NCI-H1417 treated with DMSO at 0.1 percent for 48 hours (cell line): Measurements from ENCODE around the gene COL9A1.
A peak's percentile ranks its signal among the peaks of the same experiment; 100 is the strongest.
"Not testable (repeated sequence)": the region's sequence is repeated elsewhere in the genome, so short reads cannot be mapped to it uniquely, and the experiment has no call there.

Experiments
- DNase-seq: peaks from one replicate; lab custom pipeline; 2025; lab: John Stamatoyannopoulos, UW

COL9A1 gene

GRCh38 chr6:70303034-70303525 is at the start of gene COL9A1:
Gene COL9A1 (minus strand): TSS chr6:70303084. CDS start chr6:70302924, 160 bp downstream.
- no peak for DNase-seq

GRCh38 chr6:70351461-70351860 is 48.6 kb upstream of the COL9A1 start:
- DNase-seq = no peak

DNA sequence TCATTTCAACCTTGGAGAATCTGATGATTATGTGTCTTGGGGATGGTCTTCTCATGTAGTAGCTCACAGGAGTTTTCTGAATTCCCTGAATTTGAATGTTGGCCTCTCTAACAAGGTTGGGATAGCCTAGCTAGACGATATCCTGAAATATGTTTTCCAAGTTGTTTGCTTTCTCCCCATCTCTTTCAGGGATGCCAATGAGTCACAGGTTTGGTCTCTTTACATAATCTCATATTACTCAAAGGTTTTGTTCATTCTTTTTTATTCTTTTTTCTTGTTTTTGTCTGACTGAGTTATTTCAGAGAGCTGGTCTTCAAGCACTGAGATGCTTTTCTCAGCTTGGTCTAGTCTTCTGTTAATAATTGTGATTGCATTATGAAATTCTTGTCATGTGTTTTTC is 42.7 kb upstream of the COL9A1 start:
- DNase-seq = no peak

- DNase-seq = no peak
Measured at GRCh38 chr6:70343313-70343712, 40.4 kb upstream of the COL9A1 start.

DNA sequence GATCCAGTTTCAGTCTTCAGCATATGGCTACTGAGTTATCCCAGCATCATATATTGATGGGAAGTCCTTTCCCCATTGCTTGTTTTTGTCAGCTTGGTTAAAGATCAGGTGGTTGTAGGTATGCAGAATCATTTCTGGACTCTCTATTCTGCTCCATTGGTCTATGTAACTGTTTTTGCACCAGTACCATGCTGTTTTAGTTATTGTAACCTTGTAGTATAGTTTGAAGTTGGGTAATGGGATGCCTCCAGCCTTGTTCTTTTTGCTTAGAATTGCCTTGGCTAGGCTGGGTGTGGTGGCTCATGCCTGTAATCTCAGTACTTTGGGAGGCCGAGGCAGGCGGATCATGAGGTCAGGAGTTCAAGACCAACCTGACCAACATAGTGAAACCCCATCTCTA is 36.9 kb upstream of the COL9A1 start:
- DNase-seq = not testable (repeated sequence)

GRCh38 chr6:70338775-70339174 is 35.9 kb upstream of the COL9A1 start:
- DNase-seq = no peak

- DNase-seq = no peak
Measured at GRCh38 chr6:70337743-70338105, 34.8 kb upstream of the COL9A1 start.

DNA sequence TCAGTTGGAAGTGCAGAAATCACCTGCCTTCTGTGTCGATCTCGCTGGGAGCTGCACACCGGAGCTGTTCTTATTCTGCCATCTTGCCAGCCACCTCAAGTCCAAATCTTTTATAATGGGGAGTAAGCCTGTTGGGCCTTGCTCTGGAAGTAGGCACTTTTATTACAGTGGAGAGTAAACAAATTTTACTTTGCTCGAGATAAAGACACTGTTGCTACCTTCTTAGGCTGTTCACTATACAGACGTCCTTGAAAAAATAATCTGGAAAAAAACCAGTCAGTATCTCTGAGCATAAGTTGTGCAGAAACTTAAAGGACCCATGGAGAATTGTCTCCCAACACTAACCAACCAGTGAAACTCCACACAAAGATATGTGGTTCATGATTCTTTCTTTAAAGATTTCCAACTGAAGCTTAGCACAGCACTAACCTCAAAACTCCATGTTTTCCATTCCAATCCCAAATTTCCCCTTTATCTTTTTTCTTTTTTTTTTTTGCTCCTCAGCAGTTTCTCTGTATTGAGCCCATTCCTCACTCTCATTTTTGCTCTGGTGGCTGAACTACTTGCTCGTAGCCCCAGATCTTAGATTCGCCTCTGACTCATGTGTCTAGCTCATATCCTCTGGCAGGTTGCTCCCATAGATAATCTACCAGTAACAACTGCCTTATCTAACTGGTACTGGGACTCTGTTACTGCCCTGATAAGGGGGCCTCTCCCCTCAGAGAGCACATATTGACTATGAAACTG is 34.3 kb upstream of the COL9A1 start:
- no peak for DNase-seq

DNA sequence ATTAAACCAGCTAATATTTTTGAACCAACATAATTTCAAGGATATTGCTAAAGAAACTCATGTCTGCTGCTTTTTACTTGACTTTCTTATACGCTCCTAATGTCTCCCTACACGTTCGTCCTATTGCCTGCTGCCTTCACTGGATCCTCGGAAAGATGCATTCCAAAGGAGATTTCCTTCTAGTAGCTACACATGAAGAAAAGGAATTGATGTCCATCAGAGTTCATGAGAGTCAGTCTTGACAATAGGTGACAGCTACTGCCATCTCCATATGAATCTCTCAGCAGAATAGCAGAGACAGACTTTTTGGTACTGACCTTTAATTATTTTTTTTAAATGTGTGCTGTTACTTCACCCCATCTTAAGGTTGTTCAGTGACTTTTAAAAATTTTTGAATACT is 24.2 kb upstream of the COL9A1 start:
- no peak for DNase-seq

DNA sequence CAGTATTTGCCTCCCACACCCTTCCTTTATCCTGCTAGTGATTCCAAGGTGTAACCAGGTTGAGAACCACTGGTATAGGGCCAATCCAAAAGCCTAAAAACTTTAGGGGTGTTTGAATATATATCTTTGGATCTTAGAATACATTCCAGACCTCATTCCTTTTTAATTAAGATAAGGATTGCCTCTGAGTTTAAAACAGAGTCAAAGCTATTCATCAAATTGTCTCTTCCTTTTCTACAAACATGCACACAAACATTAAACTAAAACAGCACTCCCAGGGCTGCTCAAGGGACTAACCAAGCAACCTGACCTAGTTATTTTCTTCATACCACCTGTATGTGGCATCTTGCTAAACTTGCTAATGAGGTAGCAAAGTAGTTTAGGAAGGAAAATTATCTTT is 22.1 kb upstream of the COL9A1 start:
- DNase-seq = no peak

DNA sequence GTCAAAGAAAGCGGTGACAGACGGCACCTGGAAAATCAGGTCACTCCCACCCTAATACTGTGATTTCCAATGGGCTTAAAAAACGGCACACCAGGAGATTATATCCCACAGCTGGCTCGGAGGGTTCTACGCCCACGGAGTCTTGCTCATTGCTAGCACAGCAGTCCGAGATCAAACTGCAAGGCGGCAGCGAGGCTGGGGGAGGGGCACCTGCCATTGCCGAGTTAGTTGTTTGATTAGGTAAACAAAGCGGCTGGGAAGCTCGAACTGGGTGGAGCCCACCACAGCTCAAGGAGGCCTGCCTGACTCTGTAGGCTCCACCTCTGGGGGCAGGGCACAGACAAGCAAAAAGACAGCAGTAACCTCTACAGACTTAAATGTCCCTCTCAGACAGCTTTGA is 14.9 kb upstream of the COL9A1 start:
- not testable (repeated sequence) for DNase-seq

GRCh38 chr6:70315079-70315751 is 12.3 kb upstream of the COL9A1 start:
- no peak for DNase-seq

DNA sequence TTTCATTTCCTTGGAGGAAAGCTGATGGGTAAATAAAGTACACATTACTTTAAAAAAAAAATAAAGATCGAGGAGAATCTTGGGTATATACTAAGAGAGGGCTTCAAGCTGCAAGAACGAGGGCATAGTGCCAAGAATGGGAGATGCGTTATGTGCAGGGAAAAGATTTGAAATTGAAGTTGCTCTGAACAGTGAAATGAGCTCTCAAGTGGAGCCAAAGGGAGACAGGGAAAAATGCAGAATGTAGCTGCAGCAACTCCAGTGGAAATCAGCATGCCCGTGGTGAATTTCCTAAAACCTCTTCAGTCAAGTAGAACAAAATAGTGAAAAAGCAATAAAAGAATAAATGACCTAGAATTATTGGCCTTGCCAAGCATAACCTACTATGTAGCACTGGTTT is 11.4 kb upstream of the COL9A1 start:
- DNase-seq = no peak

GRCh38 chr6:70312165-70312745 is 9.4 kb upstream of the COL9A1 start:
- no peak for DNase-seq

GRCh38 chr6:70310063-70310694 is 7.3 kb upstream of the COL9A1 start:
- peak; percentile 2 for DNase-seq

DNA sequence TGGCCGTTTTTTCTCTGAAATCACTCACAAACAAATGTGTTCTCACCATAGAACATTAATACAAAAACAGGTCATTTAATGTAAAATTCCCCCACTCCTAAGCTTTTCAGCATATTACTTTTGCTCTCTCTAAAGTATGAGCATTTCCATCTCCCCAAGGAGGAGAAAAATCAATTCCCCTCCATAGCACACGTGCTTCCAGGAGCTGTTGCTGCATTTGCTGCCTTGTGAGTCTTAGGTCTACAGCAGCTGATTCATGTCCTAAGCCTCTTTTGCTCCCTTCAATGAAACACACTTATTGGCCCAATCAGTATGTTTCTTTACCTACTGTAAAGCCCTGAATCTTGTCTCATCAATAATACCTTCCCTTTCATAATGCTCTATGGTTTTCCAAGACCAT is 6.4 kb upstream of the COL9A1 start:
- DNase-seq = no peak

GRCh38 chr6:70308142-70308541 is 5.3 kb upstream of the COL9A1 start:
- DNase-seq = not testable (repeated sequence)

GRCh38 chr6:70307008-70307407 is 4.1 kb upstream of the COL9A1 start:
- no peak for DNase-seq

DNA sequence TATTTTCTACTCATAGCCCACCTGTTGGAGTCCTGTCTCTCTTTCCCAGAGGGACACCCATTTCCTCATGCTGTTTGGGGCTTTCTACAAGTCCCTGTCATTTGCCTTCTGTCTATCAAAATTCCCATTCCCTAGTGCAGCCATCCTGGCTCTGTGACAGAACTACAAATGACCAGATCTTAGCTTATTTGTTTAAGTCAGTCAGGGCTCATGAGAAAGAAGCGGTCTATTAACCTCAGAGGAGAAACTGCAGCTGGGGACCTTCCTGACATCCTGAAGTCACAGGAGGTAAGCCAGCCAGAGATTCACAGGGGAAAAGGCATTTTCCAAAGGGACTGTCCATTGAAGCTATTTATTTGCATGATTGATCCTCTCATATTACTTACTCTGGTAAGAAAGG is 1.7 kb upstream of the COL9A1 start:
- DNase-seq = no peak

GRCh38 chr6:70299456-70299855 is 3.4 kb downstream of the COL9A1 start:
- no peak for DNase-seq

DNA sequence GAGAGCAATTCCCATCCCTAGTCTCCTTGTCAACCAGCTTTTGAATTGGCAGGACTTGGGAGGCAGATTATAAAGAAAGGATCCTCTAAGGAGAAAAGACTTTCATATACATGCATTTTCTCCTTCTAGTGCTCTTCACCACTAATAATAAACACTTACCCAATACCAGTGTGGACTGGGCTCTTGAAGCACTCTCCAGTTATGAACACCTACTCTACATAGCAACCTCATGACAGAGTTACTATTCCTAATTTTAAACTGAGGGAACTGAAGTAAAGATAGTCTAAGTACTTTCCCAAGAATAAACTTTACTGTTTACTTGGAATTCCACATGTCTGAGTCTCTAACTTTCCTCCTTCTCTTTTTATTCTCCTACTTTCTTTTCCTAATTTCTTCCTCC is 4.8 kb downstream of the COL9A1 start:
- no peak for DNase-seq

- DNase-seq = no peak
Measured at GRCh38 chr6:70292193-70292592, 10.7 kb downstream of the COL9A1 start.

- DNase-seq = no peak
Measured at GRCh38 chr6:70289299-70289698, 13.6 kb downstream of the COL9A1 start.
